ENCODE results near the gene TRPM7. TPM values are rescaled to one million over a fixed set of nuclear protein-coding genes. Genes with fewer than 3 reads are reported as not detected.

TRPM7 gene
- total RNA-seq, 1 experiment from 2014 or later, result 49.6 TPM

DNA sequence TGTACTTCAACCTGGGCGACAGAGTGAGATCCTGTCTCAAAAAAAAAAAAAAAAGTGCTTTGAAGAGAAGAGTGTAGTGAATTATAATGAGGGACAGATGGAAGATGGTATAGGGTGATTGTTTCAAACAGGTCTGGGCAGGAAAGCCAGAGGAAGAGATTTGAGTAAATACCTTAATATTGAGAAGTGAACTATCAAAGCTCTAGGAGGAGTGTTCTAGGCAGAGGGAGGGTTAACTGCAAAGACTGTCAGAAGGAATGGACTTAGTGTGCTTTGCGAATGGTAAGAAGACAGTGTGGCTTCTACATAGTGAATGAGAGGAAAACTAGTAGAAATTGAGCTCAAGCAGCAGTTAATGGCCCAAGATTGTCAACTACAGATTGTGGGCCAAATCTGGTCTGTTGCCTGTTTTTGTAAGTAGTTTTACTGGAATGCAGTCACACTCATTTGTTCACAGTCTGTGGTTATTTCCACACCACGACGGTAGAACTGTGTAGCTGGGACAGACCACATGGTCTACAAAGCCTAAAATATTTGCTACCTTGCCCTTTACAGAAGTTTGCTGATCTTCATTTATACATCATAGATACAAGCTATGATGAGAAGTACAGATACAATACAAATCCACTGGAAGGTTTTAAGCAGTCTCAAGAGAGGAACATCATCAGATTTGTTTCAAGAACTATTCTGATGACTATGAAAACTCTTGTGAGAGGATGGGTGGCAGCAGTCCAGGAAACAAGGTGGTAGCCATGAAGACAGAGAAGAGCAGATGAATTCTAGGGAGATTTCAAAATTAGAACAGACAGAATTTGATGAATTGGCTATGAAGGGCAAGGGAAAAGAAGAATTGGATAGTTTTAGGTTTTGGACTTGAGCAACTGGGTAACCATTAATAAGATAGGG, 123.6 kb downstream of the TRPM7 start:
- DNase-seq (ENCODE audit: low spot score), result no peak
- intact Hi-C loops (cut with micrococcal nuclease; ENCODE audit: unreplicated experiment), result no loop called here
- ChIA-PET POLR2A (ENCODE audit: low non-redundant PET) (no interaction called here), CTCF (no interaction called here)
- Histone ChIP-seq H3K4me3 (ENCODE audit: low read depth, low read length, poor library complexity, severe bottlenecking) (no peak overlapping the region), H3K27ac (ENCODE audit: low read depth, low read length, poor library complexity, severe bottlenecking) (no peak overlapping the region), H3K9me3 (ENCODE audit: low read depth, low read length, poor library complexity, severe bottlenecking) (no peaks in the 10 kb centered on the region), H3K4me1 (ENCODE audit: insufficient read depth, low read length, poor library complexity, severe bottlenecking) (no peaks in the 10 kb centered on the region), H3K36me3 (ENCODE audit: insufficient read depth, low read length, poor library complexity, severe bottlenecking) (peaks cover 3% of the 10 kb centered on the region), H3K27me3 (replicated peaks; ENCODE audit: insufficient read depth, low read depth, low read length, poor library complexity) (no peaks in the 10 kb centered on the region)
- no TSS peak for BruUV-seq (replicated peaks)
- TF ChIP-seq, protein P1, sequence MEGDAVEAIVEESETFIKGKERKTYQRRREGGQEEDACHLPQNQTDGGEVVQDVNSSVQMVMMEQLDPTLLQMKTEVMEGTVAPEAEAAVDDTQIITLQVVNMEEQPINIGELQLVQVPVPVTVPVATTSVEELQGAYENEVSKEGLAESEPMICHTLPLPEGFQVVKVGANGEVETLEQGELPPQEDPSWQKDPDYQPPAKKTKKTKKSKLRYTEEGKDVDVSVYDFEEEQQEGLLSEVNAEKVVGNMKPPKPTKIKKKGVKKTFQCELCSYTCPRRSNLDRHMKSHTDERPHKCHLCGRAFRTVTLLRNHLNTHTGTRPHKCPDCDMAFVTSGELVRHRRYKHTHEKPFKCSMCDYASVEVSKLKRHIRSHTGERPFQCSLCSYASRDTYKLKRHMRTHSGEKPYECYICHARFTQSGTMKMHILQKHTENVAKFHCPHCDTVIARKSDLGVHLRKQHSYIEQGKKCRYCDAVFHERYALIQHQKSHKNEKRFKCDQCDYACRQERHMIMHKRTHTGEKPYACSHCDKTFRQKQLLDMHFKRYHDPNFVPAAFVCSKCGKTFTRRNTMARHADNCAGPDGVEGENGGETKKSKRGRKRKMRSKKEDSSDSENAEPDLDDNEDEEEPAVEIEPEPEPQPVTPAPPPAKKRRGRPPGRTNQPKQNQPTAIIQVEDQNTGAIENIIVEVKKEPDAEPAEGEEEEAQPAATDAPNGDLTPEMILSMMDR (conservative IDR thresholded peaks at IDR 0.05; ENCODE audit: low read depth, low read length), result no peak
- TF ChIP-seq EZH2 (IDR thresholded peaks at IDR 0.05; ENCODE audit: borderline replicate concordance, low read depth, low read length, poor library complexity, severe bottlenecking), result no peak

DNA sequence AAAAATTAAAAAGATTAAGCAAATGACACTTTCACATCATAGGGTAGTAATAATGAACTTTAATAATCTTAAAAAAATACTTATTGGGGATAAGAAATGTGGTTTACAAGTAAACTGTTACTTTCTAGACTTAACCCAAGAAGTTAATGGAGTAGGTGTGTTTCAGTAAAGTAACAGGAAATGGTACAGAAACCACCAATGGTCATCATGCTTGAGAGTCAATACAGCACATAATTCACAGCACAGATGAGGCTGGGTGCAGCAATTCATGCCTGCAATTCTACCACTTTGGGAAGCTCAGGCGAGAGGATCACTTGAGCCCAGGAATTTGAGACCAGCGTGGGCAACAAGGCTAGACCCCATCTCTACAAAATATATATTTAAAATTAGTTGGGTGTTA, 128.6 kb downstream of the TRPM7 start:
- BruUV-seq (replicated peaks), result no TSS peak
- no peak overlapping the region for H3K27ac ChIP-seq (ENCODE audit: low read depth, low read length, poor library complexity, severe bottlenecking)
- no peaks in the 10 kb centered on the region for H3K4me1 ChIP-seq (ENCODE audit: insufficient read depth, low read length, poor library complexity, severe bottlenecking)
- no peaks in the 10 kb centered on the region for H3K27me3 ChIP-seq (replicated peaks; ENCODE audit: insufficient read depth, low read depth, low read length, poor library complexity)
- H3K9me3 ChIP-seq (ENCODE audit: low read depth, low read length, poor library complexity, severe bottlenecking), result no peaks in the 10 kb centered on the region
- no peak overlapping the region for H3K4me3 ChIP-seq (ENCODE audit: low read depth, low read length, poor library complexity, severe bottlenecking)
- intact Hi-C loops (cut with micrococcal nuclease; ENCODE audit: unreplicated experiment), result no loop called here
- CTCF ChIA-PET, result no interaction called here
- DNase-seq (ENCODE audit: low spot score), result no peak
- TF ChIP-seq, protein P1 (conservative IDR thresholded peaks at IDR 0.05; ENCODE audit: low read depth, low read length), result no peak
- TF ChIP-seq EZH2 (IDR thresholded peaks at IDR 0.05; ENCODE audit: borderline replicate concordance, low read depth, low read length, poor library complexity, severe bottlenecking), result no peak
- POLR2A ChIA-PET (ENCODE audit: low non-redundant PET), result no interaction called here
- peaks cover 4% of the 10 kb centered on the region for H3K36me3 ChIP-seq (ENCODE audit: insufficient read depth, low read length, poor library complexity, severe bottlenecking)

DNA sequence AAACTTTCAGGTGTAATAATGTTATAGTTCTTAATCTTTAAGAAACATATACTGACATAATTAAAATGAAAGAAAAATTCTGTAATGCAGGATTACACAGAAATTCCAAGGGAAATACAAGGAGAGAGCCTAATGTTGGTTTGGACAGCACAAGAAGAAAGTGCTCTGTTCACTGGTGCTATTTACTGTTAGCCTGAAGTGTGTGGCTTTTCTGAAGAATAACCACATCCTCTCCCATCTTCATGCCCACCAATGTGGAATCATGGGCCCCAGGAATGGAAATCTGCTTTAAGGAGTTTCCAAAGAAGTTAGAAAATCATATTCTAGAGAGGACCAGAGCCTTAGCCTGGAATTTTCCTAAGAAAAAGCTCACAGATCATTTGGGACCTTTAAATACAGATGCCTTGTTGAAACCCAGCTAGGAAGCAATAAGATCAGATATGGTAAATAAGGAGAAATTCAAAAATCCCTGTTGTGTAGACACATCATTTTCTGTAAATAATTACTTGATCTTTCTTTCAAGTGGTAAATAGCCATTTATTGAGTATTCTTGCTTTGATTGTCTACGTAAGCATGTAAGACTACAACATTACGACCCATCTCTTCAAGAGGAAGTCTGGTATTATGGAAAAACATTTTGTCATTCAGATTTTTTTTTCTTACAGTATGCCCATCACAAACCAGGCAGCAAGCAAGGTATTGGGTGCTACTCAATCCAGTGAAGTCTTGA, 129.8 kb downstream of the TRPM7 start:
- H3K4me3 ChIP-seq (ENCODE audit: low read depth, low read length, poor library complexity, severe bottlenecking), result no peak overlapping the region
- H3K36me3 ChIP-seq (ENCODE audit: insufficient read depth, low read length, poor library complexity, severe bottlenecking), result peaks cover 4% of the 10 kb centered on the region
- DNase-seq (ENCODE audit: low spot score), result no peak
- H3K9me3 ChIP-seq (ENCODE audit: low read depth, low read length, poor library complexity, severe bottlenecking), result no peaks in the 10 kb centered on the region
- TF ChIP-seq, protein P1 (conservative IDR thresholded peaks at IDR 0.05; ENCODE audit: low read depth, low read length), result no peak
- TF ChIP-seq EZH2 (IDR thresholded peaks at IDR 0.05; ENCODE audit: borderline replicate concordance, low read depth, low read length, poor library complexity, severe bottlenecking), result no peak
- H3K27ac ChIP-seq (ENCODE audit: low read depth, low read length, poor library complexity, severe bottlenecking), result no peak overlapping the region
- no TSS peak for BruUV-seq (replicated peaks)
- H3K4me1 ChIP-seq (ENCODE audit: insufficient read depth, low read length, poor library complexity, severe bottlenecking), result no peaks in the 10 kb centered on the region
- POLR2A ChIA-PET (ENCODE audit: low non-redundant PET), result no interaction called here
- no peaks in the 10 kb centered on the region for H3K27me3 ChIP-seq (replicated peaks; ENCODE audit: insufficient read depth, low read depth, low read length, poor library complexity)
- CTCF ChIA-PET, result no interaction called here
- intact Hi-C loops (cut with micrococcal nuclease; ENCODE audit: unreplicated experiment), result no loop called here
